HK-2 (cell line): ENCODE measurements around the gene SLC5A5.
"Not testable (repeated sequence)": the region's sequence is repeated elsewhere in the genome, so short reads cannot be mapped to it uniquely, and the experiment has no call there.

Experiments used
- DNase-seq: peaks from one replicate; pipeline ENCODE4 v3.0.0-alpha.2; 2018; ENCODE audit not compliant: unreplicated experiment

Gene SLC5A5

DNA sequence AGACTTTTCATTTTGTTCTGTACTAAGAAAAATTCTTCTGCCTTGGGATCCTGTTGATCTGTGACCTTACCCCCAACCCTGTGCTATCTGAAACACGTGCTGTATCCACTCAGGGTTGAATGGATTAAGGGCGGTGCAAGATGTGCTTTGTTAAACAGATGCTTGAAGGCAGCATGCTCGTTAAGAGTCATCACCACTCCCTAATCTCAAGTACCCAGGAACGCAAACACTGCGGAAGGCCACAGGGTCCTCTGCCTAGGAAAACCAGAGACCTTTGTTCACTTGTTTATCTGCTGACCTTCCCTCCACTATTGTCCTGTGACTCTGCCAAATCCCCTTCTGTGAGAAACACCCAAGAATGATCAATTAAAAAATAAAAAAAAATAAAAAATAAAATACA, 47.4 kb downstream of the SLC5A5 start:
- not testable (repeated sequence) for DNase-seq

DNA sequence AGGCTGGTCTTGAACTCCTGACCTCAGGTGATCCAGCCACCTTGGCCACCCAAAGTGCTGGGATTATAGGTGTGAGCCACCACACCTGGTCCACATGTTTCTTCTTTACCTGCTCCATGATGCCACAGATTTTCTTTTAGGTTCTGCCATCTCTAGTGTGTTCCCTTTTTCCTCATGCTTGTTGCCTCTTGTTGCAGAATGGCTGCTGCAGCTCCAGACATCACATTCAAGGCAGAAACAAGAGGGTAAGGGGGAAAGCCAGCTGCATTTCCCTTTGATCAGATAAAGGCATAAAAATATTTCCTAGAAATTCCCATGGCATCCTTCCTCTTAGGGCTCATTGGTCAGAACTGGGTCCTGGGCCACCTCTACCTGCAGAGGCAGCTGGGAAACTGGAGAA, 48.8 kb downstream of the SLC5A5 start:
- no peak for DNase-seq

DNA sequence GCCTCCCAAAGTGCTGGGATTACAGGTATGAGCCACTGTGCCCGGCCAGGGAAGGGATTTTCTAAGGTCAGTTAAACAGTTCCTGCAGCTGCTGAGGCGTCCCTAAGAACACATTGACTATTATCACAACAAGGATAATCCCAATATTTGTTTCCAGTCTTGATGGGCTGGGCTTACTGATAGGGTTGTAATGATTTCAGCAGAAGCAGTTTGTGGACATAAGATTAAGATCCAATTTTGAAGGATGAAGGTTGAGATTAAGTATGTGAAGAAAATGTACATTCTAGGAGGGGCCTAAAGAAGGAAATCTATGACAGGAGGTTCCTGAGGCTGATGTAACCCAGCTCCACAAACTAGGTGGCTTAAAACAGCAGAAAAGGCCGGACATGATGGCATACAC, 50.4 kb downstream of the SLC5A5 start:
- DNase-seq: no peak

DNA sequence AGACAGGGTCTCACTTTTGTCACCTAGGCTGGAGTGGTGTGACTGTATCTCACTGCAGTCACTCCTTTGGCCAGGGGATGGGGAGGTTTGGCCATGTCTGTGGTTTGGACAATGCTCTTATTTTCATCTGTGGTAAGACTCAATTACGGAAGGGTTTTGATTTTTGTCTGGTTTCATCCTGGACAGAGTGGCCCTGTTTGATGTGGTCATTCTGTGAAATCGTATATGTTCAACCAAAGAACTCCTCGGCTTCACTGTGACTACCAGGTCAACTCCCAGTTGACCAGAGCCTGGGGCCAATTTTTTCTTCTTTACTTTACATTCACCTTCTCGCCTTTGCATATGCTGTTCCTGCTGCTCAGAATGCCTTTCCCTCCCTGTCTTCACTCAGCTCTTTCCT, 54.3 kb downstream of the SLC5A5 start:
- DNase-seq: no peak

DNA sequence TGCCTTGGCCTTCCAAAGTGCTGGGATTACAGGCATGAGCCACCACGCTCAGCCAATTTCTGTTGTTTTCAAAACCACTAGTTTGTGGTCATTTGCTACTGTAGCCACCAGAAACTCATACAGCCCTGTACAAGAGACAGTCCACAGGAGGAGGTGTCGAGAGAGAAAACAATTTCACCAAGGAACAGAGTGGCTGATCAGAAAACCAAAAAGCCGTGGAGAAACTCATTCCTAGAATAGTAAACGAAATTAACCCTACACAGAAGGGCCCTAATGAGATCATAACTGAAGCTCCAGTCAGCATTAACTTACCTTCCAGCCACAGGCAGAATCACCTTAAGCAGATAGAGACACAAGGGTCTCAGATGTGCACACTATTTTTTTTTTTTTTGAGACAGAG, 57.3 kb downstream of the SLC5A5 start:
- no peak for DNase-seq

DNA sequence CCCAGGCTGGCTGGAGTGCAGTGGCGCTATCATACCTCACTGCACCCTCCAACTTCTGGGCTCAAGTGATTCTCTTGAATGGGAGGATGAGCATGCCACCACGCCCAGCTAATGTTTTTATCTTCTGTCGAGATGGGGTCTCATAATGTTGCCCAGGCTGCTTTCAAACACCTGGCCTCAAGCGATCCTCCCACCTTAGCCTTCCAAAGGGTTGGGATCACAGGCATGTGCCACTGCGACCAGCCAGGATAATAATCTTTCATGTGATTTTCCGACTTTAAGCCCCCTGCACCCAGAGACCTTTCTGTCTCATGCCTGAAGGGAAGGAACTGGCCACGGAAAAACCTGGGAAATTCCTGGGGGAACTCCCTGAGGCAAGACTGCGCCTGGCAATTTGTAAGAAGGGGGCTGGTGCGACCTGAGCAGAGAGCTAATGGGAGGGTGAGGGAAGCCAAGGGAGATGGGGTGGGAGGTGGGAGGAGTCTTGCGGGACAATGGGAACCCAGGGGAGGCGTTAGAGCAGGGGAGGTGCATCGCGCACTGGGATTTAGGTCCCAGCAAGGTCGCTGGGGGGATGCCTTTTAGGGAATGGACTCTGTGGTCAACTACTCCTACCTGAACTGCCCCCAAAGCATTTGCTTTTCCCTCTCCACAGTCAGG, 59.9 kb downstream of the SLC5A5 start:
- peak; percentile 67 for DNase-seq

DNA sequence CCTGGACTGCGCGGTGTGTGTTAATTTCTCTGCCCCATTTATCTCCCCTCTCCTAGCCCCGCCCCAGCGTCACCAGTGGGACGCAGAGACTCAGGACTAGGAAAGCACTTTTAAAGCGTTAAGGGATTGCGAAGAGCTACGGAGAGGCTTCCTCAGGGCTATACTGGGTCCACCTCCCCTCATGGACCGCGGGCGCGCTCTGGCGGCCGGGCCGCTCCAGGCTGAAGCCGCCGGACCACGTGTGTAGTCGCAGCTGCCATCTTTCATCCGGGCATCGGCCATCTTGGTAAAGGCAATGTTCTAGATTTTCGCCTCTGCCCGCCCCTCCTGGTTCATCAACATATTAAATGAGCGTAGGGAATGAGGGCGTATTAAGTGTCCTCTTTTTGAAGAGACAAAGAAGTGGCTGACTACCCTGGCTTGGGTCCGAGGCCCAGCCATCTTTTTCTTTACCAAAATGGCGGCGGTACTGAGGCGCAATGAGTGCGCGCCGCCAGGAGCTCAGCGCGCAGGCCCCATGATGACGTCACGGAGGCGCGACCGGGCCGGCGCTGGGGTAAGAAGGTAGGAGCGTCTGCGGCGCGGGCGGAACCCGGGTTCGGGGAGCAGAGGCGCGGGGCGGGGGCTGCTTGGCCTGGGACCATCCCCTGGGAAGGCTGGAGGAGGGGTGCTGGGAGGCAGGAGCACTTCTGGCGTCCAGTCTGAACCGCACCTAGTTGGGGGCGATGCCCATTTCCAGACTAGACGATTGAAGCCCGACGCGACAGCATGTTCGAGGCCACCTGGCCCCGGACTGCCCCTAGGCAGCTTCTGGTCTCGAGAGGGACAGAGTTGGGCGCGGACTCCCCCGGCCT, 61.0 kb downstream of the SLC5A5 start, which contains the start of gene CCDC124:
Gene CCDC124 (plus strand): TSS at position 531 of the 854 bp plus-strand sequence. CDS start 3,406 bp downstream, outside the sequence.
- peak; percentile 93 for DNase-seq

DNA sequence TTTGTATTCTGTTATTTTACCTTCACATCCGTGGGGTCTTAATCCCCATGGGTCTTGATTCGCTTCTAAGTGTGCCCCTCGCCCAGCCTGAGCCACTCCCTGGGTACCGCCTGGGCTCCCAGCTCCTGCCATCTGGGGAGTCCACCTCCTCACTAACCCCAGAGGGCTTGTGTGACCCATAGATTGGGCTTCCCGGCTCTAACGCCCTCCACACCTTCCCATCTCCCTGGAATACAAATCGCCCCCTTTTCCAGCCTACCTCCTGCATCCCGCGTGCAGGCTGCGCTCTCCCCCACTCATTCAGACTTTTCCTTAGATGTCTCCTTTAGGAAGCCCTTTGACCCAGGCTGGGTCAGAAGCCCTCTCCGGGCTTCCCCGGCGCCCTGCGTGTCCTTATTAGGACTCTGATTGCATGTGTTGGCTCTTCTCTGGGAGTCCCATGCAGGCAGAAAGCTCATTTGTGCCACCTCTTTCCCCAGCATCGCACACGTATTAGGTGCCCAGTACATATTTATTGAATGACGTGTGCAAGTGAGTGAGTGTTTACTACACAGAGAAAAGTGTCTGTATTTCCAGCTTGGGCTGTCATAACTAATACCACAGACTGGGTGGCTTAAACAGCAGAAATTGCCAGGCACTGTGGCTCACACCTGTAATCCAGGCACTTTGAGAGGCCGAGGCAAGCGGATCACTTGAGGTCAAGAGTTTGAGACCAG, 61.8 kb downstream of the SLC5A5 start:
- peak; percentile 15 for DNase-seq

DNA sequence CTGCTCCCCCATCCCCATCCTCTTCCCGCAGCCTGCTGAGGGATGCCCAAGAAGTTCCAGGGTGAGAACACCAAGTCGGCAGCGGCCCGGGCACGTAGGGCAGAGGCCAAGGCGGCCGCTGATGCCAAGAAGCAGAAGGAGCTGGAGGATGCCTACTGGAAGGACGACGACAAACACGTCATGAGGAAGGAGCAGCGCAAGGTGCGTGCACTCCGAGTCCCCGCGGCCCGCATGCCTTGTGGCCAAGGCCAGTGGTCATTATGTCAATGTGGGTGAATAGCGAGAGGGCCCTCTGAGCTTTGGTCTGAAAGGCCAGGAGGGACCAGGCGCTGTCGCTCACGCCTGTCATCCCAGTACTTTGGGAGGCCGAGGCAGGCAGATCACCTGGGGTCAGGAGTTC, 64.6 kb downstream of the SLC5A5 start:
- no peak for DNase-seq

DNA sequence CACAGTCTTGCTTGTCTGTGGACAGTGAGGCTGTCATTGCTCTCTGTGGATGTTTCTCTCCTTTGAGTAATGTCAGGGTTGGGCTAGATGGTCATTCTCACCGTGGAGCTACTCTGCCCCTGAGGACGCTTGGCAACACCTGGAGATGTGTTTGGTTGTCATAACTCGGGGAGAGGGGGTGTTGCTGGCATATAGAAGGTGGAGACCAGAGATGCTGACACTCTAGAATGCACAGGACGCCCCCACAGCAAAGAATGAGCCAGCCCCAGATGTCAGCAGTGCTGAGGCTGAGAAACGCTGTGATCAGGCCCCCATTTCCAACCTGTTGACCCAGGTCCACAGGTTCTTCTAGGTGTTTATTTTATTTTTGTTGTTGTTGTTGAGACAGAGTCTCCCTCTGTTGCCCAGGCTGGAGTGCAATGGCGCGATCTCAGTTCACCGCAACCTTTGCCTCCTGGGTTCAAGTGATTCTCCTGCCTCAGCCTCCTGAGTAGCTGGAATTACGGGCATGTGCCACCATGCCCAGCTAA, 65.7 kb downstream of the SLC5A5 start:
- DNase-seq: no peak

DNA sequence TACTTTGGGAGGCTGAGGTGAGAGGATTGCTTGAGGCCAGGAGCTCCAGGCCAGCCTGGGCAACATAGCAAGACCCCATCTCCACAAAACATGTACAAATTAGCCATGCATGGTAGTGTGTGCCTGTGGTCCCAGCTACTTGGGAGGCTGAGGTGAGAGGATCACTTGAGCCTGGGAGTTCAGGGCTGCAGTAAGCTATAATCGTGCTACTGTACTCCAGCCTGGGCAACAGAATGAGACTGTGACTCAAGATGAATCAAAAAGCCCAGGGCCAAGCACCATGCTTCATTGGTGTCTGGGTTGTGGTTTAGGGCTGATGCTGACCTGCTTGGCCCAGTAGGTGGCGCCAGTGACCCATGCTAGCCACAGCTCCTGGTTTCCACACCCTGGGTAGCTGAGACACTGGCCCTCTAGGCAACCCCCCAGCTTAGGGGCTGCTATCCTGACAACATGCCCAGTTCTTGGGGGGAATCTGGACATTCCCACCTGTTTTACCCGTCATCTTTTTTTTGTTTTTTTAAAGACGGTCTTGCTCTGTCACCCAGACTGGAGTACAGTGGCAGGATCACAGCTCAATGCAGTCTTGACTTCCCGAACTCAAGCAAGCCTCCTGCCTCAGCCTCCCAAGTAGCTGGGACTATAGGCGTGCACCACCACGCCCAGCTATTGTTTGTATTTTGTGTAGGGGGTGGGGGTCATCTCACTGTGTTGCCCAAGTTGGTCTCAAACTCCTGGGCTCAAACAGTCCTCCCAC, 66.5 kb downstream of the SLC5A5 start:
- DNase-seq: peak; percentile 90

DNA sequence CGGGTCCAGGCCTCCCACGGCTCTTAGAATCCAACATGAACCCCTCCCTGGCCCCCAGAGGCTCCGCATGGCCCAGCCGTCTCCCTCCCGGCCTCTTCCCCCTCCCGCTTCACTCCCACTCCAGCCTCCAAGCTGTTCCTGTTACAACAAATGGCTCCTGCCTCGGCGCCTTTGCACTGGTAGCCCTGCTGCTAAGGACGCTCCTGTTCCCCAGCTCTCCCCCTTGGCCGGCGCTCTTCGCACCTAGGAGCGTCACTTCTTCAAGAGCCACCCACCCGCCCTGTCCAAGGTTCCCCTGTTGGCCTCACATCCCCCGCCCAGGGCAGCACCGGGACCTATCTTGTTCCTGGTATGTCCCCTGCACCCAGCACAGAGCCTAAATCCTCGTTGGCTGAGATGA, 70.4 kb downstream of the SLC5A5 start:
- DNase-seq: no peak

DNA sequence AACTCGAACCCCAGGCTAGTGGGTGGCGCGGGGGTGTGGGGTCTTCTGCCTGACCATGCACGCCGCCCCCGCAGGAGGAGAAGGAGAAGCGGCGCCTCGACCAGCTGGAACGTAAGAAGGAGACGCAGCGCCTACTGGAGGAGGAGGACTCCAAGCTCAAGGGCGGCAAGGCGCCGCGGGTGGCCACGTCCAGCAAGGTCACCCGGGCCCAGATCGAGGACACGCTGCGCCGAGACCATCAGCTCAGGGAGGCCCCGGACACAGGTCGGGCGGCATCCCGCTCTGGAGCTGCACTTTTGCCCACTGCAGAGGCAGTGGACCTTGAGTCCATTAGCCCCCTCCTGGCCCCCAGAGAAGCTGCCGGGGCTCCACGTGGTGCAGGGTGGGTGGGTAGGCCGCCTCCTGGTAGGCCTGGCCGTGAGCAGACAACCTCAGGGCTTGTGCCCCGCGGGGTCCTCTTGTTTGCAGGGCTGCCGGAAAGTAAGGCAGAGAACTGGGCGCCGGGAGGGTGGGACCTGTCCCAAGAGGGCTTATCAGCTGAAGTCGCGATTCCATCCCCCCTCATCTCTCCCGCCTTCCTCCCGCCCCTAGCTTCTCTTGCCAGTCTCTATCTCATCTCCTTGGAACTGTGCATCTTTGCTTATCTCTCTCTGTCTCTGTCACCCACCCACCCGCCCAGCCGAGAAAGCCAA, 71.0 kb downstream of the SLC5A5 start:
- no peak for DNase-seq

DNA sequence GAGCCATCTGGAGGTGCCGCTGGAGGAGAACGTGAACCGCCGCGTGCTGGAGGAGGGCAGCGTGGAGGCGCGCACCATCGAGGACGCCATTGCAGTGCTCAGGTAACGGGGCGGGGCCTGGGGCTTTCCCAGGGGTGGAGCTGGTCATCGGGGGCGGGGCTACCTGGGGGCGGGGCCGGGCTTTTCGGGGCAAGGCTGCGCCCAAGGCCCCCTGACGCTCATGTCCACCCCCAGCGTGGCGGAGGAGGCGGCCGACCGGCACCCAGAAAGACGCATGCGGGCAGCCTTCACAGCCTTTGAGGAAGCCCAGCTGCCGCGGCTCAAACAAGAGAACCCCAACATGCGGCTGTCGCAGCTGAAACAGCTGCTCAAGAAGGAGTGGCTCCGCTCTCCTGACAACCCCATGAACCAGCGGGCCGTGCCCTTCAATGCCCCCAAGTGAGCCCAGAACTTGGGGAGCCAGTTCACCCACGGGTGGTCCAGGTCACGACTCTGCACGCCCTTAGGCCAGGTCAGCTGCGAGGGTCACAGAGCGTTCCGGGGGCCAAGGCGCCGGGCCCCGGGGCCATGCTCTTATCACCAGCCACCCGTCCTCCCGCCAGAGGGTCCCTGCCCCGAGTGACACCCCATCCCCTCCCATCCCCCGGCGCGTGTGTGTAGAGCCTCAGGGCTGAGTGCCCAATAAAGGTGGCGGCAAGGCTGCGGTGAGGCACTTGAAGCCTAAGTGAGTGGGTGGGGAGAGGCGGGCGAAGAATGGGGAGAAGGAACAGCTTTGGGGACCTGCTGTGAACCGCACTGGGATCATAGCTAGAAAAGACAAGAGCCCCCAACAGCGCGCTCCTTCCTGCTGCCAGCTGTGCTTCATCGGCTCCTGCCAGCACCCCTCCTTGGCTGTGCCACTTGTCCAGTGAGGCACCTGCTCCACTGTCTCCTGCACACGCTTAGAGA, 71.8 kb downstream of the SLC5A5 start:
- no peak for DNase-seq

DNA sequence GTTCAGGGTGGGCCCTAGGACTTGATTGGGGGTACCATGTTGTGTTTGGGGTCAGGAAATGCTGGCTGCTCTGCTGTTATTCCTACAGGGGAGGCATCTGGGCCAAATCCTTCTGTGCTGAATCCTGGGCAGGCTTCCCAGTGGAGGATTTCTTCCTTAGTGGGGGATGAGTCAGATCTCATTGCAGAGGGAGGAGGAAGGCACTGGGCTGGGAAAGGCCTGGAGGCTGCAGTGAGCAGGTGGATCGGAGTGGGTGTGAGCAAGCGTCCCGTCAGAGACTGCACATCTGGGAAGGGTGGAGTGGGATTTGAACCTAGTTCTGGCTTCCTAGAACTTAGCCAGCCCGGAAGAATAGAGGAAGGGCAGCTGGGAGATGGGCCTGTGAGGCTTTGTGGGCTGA, 72.6 kb downstream of the SLC5A5 start:
- DNase-seq: no peak
